Effector CD4-positive, alpha-beta T cell (primary cell): ENCODE measurements around the gene BNIP3.
"Not testable (repeated sequence)": the region's sequence is repeated elsewhere in the genome, so short reads cannot be mapped to it uniquely, and the experiment has no call there.

Experiments
- DNase-seq: peaks from one replicate; pipeline ENCODE4 v3.0.0-alpha.2; 2020

The BNIP3 gene

GRCh38 chr10:131977323-131978096 lies 4.2 kb downstream of the BNIP3 start:
- DNase-seq = no peak

- DNase-seq = no peak
Measured at GRCh38 chr10:131975796-131976195, 5.9 kb downstream of the BNIP3 start.

- DNase-seq = no peak
Measured at GRCh38 chr10:131975003-131975402, 6.7 kb downstream of the BNIP3 start.

- DNase-seq = no peak
Measured at GRCh38 chr10:131974034-131974817, 7.5 kb downstream of the BNIP3 start.

GRCh38 chr10:131973160-131973951 lies 8.4 kb downstream of the BNIP3 start:
- no peak for DNase-seq

DNA sequence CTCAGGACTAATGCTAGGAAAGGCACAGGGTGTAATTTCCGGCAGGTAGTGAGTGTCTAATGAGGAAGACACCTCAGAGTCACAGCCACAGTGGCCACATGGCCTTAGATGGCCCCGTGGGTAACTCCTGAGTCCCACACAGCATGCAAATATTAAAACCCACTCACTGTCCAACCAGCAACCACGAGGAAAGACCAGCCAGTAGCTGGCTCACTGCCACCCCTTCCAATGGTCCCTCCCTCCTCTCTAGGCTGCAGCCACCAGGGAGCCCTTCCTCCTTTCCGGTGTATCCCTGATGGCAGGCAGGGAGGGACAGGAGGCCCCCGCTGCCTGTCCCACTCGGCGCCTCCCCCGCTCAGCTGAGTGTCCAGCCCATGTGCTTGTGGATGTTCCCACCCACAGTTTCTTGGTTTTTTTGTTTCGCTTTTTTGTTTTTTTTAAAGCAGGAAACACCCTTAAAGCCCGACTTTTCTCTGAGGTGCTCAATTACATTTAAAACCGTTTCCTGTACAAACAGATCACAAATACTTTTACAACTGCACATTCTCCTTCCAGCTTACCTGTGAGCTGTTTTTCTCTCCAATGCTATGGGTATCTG lies 9.2 kb downstream of the BNIP3 start:
- DNase-seq = peak; percentile 15

DNA sequence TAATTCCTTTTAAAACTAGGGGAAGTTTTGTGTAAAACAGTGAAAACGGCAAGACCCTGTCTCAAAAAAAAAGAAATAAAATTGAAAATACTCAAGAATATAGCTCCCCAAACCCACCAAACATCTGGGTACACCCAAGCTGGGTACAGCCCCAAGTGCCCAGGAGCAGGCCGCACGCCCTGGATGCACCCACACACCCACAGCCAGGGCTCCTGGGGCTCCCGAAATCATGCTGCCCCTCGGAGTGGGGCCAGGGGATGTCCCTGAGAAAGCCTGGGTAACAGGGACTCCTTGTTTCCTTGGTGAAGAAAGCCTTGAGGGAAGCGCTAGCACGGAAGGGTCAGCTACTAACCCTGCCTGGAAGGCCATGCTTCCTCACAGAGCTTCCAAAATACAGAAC lies 10.1 kb downstream of the BNIP3 start:
- no peak for DNase-seq

- DNase-seq = no peak
Measured at GRCh38 chr10:131970946-131971345, 10.8 kb downstream of the BNIP3 start.

DNA sequence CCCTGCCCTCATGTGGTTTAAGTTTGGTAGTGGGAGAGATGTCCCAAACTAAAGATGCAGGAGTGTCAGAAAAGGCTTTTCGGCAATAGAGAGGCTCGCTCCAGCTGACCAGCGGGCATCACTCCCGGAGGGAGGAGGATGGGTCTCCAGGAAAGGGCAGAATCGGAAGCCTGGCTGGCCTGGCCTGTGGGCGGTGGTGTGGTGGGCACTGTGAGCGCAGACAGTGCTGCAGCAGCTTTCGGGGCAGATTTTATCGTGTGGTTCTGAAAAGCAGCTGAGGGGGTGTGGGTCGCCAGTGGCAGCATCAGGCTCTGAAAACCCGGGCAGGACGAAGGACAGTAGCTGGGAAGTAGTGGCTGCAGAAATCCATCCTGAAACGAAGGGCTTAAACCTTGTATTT lies 12.8 kb downstream of the BNIP3 start:
- no peak for DNase-seq

GRCh38 chr10:131964298-131964697 lies 17.4 kb downstream of the BNIP3 start:
- no peak for DNase-seq

GRCh38 chr10:131963811-131964210 lies 17.9 kb downstream of the BNIP3 start:
- DNase-seq = no peak

DNA sequence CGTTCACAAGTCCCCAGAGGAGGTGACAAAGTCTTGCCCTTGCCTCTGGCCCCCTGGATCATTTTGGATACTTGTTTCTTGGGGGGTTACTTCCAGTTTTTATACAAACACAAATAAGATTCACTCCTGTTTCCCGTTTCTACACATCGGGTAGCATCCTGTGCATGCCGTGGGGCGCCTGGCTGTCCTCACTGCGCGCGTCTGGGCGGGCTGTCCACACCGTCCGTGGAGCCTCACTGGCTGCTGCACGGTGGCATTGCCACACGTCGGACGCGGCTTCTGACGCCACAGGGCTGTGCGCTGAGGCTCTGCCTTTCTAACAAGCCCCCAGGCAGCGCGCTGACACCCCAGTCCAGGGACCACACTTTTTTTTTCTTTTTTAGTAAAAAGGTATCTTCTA lies 18.4 kb downstream of the BNIP3 start:
- DNase-seq = no peak

GRCh38 chr10:131961777-131962662 lies 19.7 kb downstream of the BNIP3 start:
- no peak for DNase-seq

DNA sequence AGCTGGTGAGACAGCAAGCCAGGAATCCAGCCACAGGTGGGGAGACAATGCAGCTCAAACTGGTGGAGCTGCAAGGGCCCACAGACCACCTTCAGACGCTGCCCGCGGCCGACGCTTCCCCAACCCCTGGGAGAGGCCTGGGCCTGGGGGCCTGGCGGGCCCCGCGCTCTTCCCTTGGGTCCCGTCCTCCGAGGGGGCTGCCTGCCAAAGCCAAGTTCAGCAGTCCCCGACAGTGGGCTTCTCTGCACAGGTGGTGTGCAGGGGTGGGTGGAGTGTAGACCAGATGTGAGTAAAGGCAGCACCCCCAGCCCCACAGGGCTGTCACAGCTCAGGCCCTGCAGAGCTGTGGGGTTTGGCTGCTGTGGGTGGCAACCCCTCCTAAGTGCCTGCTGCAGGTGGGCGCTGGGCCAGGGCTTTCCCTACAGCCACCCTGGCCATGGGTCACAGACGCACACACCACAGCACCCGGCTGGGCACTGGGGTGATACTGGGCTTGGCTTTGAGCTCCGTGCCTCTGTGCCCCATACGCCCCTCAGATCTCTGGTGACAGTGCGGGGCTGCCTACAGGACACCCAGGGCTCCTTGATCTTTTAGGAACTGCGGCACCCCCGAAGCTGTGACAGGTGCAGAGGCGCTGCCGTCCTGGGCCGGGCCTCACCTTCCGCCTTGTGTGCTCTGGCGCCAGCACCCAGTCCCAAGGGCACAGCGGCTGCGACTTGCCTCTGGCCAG lies 20.5 kb downstream of the BNIP3 start:
- DNase-seq = no peak

DNA sequence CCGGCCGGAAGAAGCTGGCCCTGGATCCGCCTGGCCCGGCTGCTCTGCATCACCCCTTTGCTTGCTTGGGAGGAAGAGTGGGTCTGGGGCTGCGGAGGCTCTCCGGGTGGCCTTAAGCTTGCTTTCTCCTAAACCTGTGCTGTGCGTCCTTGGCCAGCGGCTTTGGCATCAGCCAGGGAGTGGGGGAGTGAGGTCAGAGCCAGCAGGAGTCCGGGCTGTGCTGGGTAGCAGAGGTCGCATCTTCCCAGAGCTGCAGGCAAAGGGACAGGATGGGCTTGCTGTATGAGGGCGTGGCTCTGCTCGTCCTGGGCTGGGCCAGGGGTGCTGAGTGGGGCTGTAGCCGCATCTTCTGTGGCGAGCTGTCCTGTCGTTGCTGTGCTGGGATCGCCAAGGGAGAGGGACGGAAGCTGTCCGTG lies 21.1 kb downstream of the BNIP3 start:
- DNase-seq = no peak

GRCh38 chr10:131959841-131960240 lies 21.9 kb downstream of the BNIP3 start:
- no peak for DNase-seq

DNA sequence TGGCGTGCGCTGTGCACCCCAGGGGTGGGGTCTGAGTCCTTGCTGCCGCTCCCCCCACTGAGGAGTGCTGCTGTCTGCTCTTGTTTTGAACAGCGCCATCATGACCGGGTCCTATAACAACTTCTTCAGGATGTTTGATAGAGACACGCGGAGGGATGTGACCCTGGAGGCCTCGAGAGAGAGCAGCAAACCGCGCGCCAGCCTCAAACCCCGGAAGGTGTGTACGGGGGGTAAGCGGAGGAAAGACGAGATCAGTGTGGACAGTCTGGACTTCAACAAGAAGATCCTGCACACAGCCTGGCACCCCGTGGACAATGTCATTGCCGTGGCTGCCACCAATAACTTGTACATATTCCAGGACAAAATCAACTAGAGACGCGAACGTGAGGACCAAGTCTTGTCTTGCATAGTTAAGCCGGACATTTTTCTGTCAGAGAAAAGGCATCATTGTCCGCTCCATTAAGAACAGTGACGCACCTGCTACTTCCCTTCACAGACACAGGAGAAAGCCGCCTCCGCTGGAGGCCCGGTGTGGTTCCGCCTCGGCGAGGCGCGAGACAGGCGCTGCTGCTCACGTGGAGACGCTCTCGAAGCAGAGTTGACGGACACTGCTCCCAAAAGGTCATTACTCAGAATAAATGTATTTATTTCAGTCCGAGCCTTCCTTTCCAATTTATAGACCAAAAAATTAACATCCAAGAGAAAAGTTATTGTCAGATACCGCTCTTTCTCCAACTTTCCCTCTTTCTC lies 26.0 kb downstream of the BNIP3 start:
- DNase-seq = no peak

GRCh38 chr10:131954356-131954965 lies 27.3 kb downstream of the BNIP3 start:
- no peak for DNase-seq

GRCh38 chr10:131949908-131950307 lies 31.8 kb downstream of the BNIP3 start:
- not testable (repeated sequence) for DNase-seq
